ENCODE data around the gene IRS1. TPM values are rescaled to one million over a fixed set of nuclear protein-coding genes. Genes with fewer than 3 reads are reported as not detected.

The IRS1 gene
- total and polyA plus RNA-seq, 2 donors = 7.4 to 11.5 TPM

- Histone ChIP-seq H3K27me3 (ENCODE audit: control insufficient read depth in 2 of 2, insufficient read depth in 1 of 2, low read length in 1 of 2) (no peaks in the 10 kb centered on the region), H3K9me3 (ENCODE audit: control insufficient read depth in 2 of 2, insufficient read depth in 1 of 2, low read length in 1 of 2) (no peaks in the 10 kb centered on the region), H3K27ac (ENCODE audit: low read depth in 1 of 2, low read length in 1 of 2) (peak overlapping the region; percentile 61 to 64), H3K36me3 (ENCODE audit: control insufficient read depth in 2 of 2, insufficient read depth in 2 of 2, low read length in 1 of 2) (peaks cover 9 to 18% of the 10 kb centered on the region in 2 donors), H3K4me3 (ENCODE audit: low read length in 2 of 2) (no peak overlapping the region), H3K4me1 (ENCODE audit: control insufficient read depth in 2 of 2, insufficient read depth in 2 of 2, low read length in 2 of 2) (peaks cover 12 to 14% of the 10 kb centered on the region in 2 donors)
- peak in 6 of 9 donors; percentile 46 to 76 (median 48) for DNase-seq (ENCODE audit: low read depth in 6 of 9, low spot score in 9 of 9)
- 27% methylated on average over 3 of the region's 3 CpGs for WGBS
Measured at GRCh38 chr2:226772389-226773179, 27.0 kb downstream of the IRS1 start.

- no peaks in the 10 kb centered on the region for H3K9me3 ChIP-seq (ENCODE audit: control insufficient read depth in 2 of 2, insufficient read depth in 1 of 2, low read length in 1 of 2)
- H3K4me1 ChIP-seq (ENCODE audit: control insufficient read depth in 2 of 2, insufficient read depth in 2 of 2, low read length in 2 of 2) = peaks cover 14 to 17% of the 10 kb centered on the region in 2 donors
- H3K27ac ChIP-seq (ENCODE audit: low read depth in 1 of 2, low read length in 1 of 2) = no peak overlapping the region
- H3K36me3 ChIP-seq (ENCODE audit: control insufficient read depth in 2 of 2, insufficient read depth in 2 of 2, low read length in 1 of 2) = peaks cover 4 to 16% of the 10 kb centered on the region in 2 donors
- no peaks in the 10 kb centered on the region for H3K27me3 ChIP-seq (ENCODE audit: control insufficient read depth in 2 of 2, insufficient read depth in 1 of 2, low read length in 1 of 2)
- no peak for DNase-seq (ENCODE audit: low read depth in 6 of 9, low spot score in 9 of 9)
- H3K4me3 ChIP-seq (ENCODE audit: low read length in 2 of 2) = no peak overlapping the region
- 91% methylated on average over 6 of the region's 6 CpGs for WGBS
Measured at GRCh38 chr2:226771067-226771466, 28.6 kb downstream of the IRS1 start.

DNA sequence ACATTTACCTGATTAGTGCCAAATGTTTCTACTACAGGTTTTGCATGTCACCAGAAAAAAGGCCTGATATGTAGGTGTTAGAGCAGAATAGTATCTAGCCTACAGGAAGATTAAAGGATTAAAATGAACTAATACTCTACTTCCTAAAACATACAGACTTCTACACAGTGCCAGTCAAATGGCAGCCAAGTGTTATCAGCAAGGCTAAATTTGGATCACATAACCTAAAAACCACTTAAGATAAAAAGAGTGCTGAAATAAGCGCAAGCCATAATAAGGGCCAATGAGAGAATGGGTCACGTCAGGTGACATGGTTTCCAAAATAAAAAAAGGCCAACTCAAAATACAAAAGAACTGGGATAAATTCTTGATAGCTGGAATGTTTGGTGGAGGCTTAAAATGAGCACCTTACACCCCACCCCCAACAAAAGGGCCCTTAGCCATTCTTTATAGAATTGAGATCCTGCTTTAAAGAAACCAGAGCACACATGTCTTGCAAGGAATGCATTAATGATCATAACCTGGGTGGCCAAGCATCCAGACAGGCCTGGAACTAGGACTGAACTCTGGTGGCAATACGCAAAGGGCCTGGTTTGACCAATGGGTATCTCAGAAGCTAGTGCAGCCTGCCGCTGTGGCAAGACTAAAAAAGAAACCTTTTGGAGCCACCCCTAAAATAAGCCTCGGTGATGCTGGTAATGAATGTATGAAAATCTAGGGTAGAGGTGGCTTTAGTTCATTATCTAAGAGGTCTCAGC lies 32.4 kb downstream of the IRS1 start:
- peaks cover 0 to 7% of the 10 kb centered on the region in 2 donors for H3K36me3 ChIP-seq (ENCODE audit: control insufficient read depth in 2 of 2, insufficient read depth in 2 of 2, low read length in 1 of 2)
- no peak overlapping the region for H3K4me3 ChIP-seq (ENCODE audit: low read length in 2 of 2)
- DNase-seq (ENCODE audit: low read depth in 6 of 9, low spot score in 9 of 9) = no peak
- no peaks in the 10 kb centered on the region for H3K27me3 ChIP-seq (ENCODE audit: control insufficient read depth in 2 of 2, insufficient read depth in 1 of 2, low read length in 1 of 2)
- H3K27ac ChIP-seq (ENCODE audit: low read depth in 1 of 2, low read length in 1 of 2) = no peak overlapping the region
- H3K9me3 ChIP-seq (ENCODE audit: control insufficient read depth in 2 of 2, insufficient read depth in 1 of 2, low read length in 1 of 2) = no peaks in the 10 kb centered on the region
- 96% methylated on average over 5 of the region's 5 CpGs for WGBS
- H3K4me1 ChIP-seq (ENCODE audit: control insufficient read depth in 2 of 2, insufficient read depth in 2 of 2, low read length in 2 of 2) = peaks cover 5 to 9% of the 10 kb centered on the region in 2 donors

- no peak for DNase-seq (ENCODE audit: low read depth in 6 of 9, low spot score in 9 of 9)
- H3K27ac ChIP-seq (ENCODE audit: low read depth in 1 of 2, low read length in 1 of 2) = no peak overlapping the region
- 97% methylated on average over 5 of the region's 5 CpGs for WGBS
- no peak overlapping the region for H3K4me3 ChIP-seq (ENCODE audit: low read length in 2 of 2)
- H3K36me3 ChIP-seq (ENCODE audit: control insufficient read depth in 2 of 2, insufficient read depth in 2 of 2, low read length in 1 of 2) = peaks cover 0 to 7% of the 10 kb centered on the region in 2 donors
- peaks cover 3 to 9% of the 10 kb centered on the region in 2 donors for H3K4me1 ChIP-seq (ENCODE audit: control insufficient read depth in 2 of 2, insufficient read depth in 2 of 2, low read length in 2 of 2)
- H3K9me3 ChIP-seq (ENCODE audit: control insufficient read depth in 2 of 2, insufficient read depth in 1 of 2, low read length in 1 of 2) = no peaks in the 10 kb centered on the region
- H3K27me3 ChIP-seq (ENCODE audit: control insufficient read depth in 2 of 2, insufficient read depth in 1 of 2, low read length in 1 of 2) = no peaks in the 10 kb centered on the region
Measured at GRCh38 chr2:226766352-226767055, 33.1 kb downstream of the IRS1 start.

DNA sequence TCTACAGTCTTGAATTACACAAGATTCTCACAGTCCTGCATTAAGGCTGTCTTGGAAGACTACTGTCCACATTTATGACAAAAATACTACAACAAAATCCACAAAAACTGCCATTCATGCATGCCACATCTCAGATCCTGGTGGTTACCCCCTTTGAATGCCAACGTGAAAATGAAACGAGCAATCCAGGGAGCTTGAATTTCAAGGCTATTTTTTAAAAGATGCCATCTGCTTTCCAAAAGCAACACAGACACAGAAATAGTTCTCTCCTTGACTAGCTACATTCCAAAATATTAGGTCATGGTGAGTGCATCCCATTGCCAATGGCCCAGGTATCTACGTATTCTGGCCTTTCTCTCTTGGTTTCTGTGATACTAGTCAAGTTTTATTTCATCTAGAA lies 36.3 kb downstream of the IRS1 start:
- DNase-seq (ENCODE audit: low read depth in 6 of 9, low spot score in 9 of 9) = no peak
- H3K9me3 ChIP-seq (ENCODE audit: control insufficient read depth in 2 of 2, insufficient read depth in 1 of 2, low read length in 1 of 2) = no peaks in the 10 kb centered on the region
- WGBS = 97% methylated on average over 3 of the region's 3 CpGs
- no peaks in the 10 kb centered on the region for H3K27me3 ChIP-seq (ENCODE audit: control insufficient read depth in 2 of 2, insufficient read depth in 1 of 2, low read length in 1 of 2)
- peaks cover 0 to 9% of the 10 kb centered on the region in 2 donors for H3K4me1 ChIP-seq (ENCODE audit: control insufficient read depth in 2 of 2, insufficient read depth in 2 of 2, low read length in 2 of 2)
- H3K4me3 ChIP-seq (ENCODE audit: low read length in 2 of 2) = no peak overlapping the region
- no peaks in the 10 kb centered on the region for H3K36me3 ChIP-seq (ENCODE audit: control insufficient read depth in 2 of 2, insufficient read depth in 2 of 2, low read length in 1 of 2)
- no peak overlapping the region for H3K27ac ChIP-seq (ENCODE audit: low read depth in 1 of 2, low read length in 1 of 2)

DNA sequence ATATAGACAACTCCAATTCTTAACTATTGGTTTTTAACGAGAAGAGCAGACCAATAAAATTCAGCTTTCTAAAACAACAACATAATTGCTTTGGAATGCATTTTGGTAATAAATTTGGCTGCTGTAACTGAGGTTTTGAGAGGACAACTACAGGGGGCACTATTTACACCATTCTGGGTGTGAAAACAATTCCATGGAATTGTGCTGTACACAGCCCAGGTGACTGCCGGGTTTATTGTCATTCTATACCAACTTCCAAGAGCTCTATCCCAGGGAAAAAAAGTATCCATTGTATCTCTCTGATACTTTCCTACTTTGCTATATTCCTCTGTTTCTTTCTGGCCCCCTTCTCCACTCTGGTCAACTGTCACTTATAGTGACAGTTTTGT lies 38.4 kb downstream of the IRS1 start:
- DNase-seq (ENCODE audit: low read depth in 6 of 9, low spot score in 9 of 9) = no peak
- Histone ChIP-seq H3K27me3 (ENCODE audit: control insufficient read depth in 2 of 2, insufficient read depth in 1 of 2, low read length in 1 of 2) (no peaks in the 10 kb centered on the region), H3K4me1 (ENCODE audit: control insufficient read depth in 2 of 2, insufficient read depth in 2 of 2, low read length in 2 of 2) (no peaks in the 10 kb centered on the region), H3K9me3 (ENCODE audit: control insufficient read depth in 2 of 2, insufficient read depth in 1 of 2, low read length in 1 of 2) (no peaks in the 10 kb centered on the region), H3K27ac (ENCODE audit: low read depth in 1 of 2, low read length in 1 of 2) (no peak overlapping the region), H3K4me3 (ENCODE audit: low read length in 2 of 2) (no peak overlapping the region), H3K36me3 (ENCODE audit: control insufficient read depth in 2 of 2, insufficient read depth in 2 of 2, low read length in 1 of 2) (no peaks in the 10 kb centered on the region)
- WGBS = 95% methylated on average over 2 of the region's 2 CpGs

GRCh38 chr2:226760412-226761194 lies 39.0 kb downstream of the IRS1 start:
- Histone ChIP-seq H3K4me3 (ENCODE audit: low read length in 2 of 2) (no peak overlapping the region), H3K36me3 (ENCODE audit: control insufficient read depth in 2 of 2, insufficient read depth in 2 of 2, low read length in 1 of 2) (no peaks in the 10 kb centered on the region), H3K27me3 (ENCODE audit: control insufficient read depth in 2 of 2, insufficient read depth in 1 of 2, low read length in 1 of 2) (no peaks in the 10 kb centered on the region), H3K4me1 (ENCODE audit: control insufficient read depth in 2 of 2, insufficient read depth in 2 of 2, low read length in 2 of 2) (no peaks in the 10 kb centered on the region), H3K27ac (ENCODE audit: low read depth in 1 of 2, low read length in 1 of 2) (no peak overlapping the region), H3K9me3 (ENCODE audit: control insufficient read depth in 2 of 2, insufficient read depth in 1 of 2, low read length in 1 of 2) (no peaks in the 10 kb centered on the region)
- WGBS = 98% methylated on average over 2 of the region's 2 CpGs
- no peak for DNase-seq (ENCODE audit: low read depth in 6 of 9, low spot score in 9 of 9)

- WGBS = 92% methylated on average over 9 of the region's 9 CpGs
- no peaks in the 10 kb centered on the region for H3K9me3 ChIP-seq (ENCODE audit: control insufficient read depth in 2 of 2, insufficient read depth in 1 of 2, low read length in 1 of 2)
- H3K4me1 ChIP-seq (ENCODE audit: control insufficient read depth in 2 of 2, insufficient read depth in 2 of 2, low read length in 2 of 2) = no peaks in the 10 kb centered on the region
- H3K36me3 ChIP-seq (ENCODE audit: control insufficient read depth in 2 of 2, insufficient read depth in 2 of 2, low read length in 1 of 2) = no peaks in the 10 kb centered on the region
- H3K27me3 ChIP-seq (ENCODE audit: control insufficient read depth in 2 of 2, insufficient read depth in 1 of 2, low read length in 1 of 2) = no peaks in the 10 kb centered on the region
- DNase-seq (ENCODE audit: low read depth in 6 of 9, low spot score in 9 of 9) = no peak
- H3K4me3 ChIP-seq (ENCODE audit: low read length in 2 of 2) = no peak overlapping the region
- H3K27ac ChIP-seq (ENCODE audit: low read depth in 1 of 2, low read length in 1 of 2) = no peak overlapping the region
Measured at GRCh38 chr2:226759768-226760167, 39.9 kb downstream of the IRS1 start.
